Peyer's patch (tissue), 4 donors: ENCODE results near the gene LIPG. TPM values are rescaled to one million over a fixed set of nuclear protein-coding genes. Genes with fewer than 3 reads are reported as not detected.

Experiments used
- DNase-seq, 3 donors: peaks; one replicate each; pipeline ENCODE4 v3.0.0-alpha.2; 2017 to 2019
- H3K27ac ChIP-seq, 4 donors: fragments of 200-600 bp; sonication (generic); one replicate each; pipeline ENCODE4 v1.5.1; 2016 to 2019
- H3K27me3 ChIP-seq, 2 donors: fragments of 200-600 bp; sonication (generic); one replicate each; pipeline ENCODE4 v1.5.1; 2019
- H3K36me3 ChIP-seq, 3 donors: fragments of 200-600 bp; sonication (generic); one replicate each; pipeline ENCODE4 v1.5.1; 2016 to 2019
- H3K4me1 ChIP-seq, 4 donors: fragments of 200-600 bp; sonication (generic); one replicate each; pipeline ENCODE4 v1.5.1; 2016 to 2019
- H3K4me3 ChIP-seq, 4 donors: fragments of 200-600 bp; sonication (generic); 1 replicate in 3 of 4; 2 replicates in 1 of 4; pipeline ENCODE4 v1.5.1; 2016 to 2019; ENCODE audit warnings: mild to moderate bottlenecking in 1 of 4
- H3K9me3 ChIP-seq, 4 donors: fragments of 200-600 bp; sonication (generic); one replicate each; pipeline ENCODE4 v1.5.1; 2016 to 2019; ENCODE audit warnings: mild to moderate bottlenecking in 1 of 4
- CTCF ChIP-seq, 6 experiments: fragments of 450-650 bp in 4 of 6; fragments of 200-600 bp in 2 of 6; sonication (generic) in 1 of 6; IDR thresholded peaks; one replicate each; pipeline ENCODE4 v1.5.1; 2017 to 2019; ENCODE audit warnings: antibody characterized with exemption in 6 of 6, mild to moderate bottlenecking in 3 of 6, moderate library complexity in 1 of 6
- POLR2A ChIP-seq, 2 donors: fragments of 450-650 bp; IDR thresholded peaks; one replicate each; pipeline ENCODE4 v1.5.1; 2017; ENCODE audit warnings: antibody characterized with exemption in 2 of 2, mild to moderate bottlenecking in 2 of 2, moderate library complexity in 2 of 2
- total RNA-seq, 4 donors: library from RNA; depleted of rRNA; stranded (reverse); fragments of >200 nt; gene quantifications; one replicate each; pipeline ENCODE4 v1.1.0, GENCODE V29; 2016

Gene LIPG
- total RNA-seq, 4 donors from 2014 or later: 19.3 to 63.5 (median 35.7) TPM

- H3K27me3 ChIP-seq: no peaks in the 10 kb centered on the region
- no peak for TF ChIP-seq CTCF (IDR thresholded peaks at IDR 0.05)
- TF ChIP-seq POLR2A (IDR thresholded peaks at IDR 0.05): no peak
- H3K27ac ChIP-seq: no peak overlapping the region
- H3K4me3 ChIP-seq: no peak overlapping the region
- H3K9me3 ChIP-seq: no peaks in the 10 kb centered on the region
- no peaks in the 10 kb centered on the region for H3K36me3 ChIP-seq
- H3K4me1 ChIP-seq: peaks cover 0 to 28% (median 0%) of the 10 kb centered on the region in 4 donors
- DNase-seq: no peak
Measured at GRCh38 chr18:49621301-49621700, 59.4 kb downstream of the LIPG start.

- no peaks in the 10 kb centered on the region for H3K36me3 ChIP-seq
- H3K9me3 ChIP-seq: no peaks in the 10 kb centered on the region
- no peaks in the 10 kb centered on the region for H3K27me3 ChIP-seq
- DNase-seq: no peak
- TF ChIP-seq POLR2A (IDR thresholded peaks at IDR 0.05): no peak
- no peak overlapping the region for H3K27ac ChIP-seq
- H3K4me1 ChIP-seq: peaks cover 0 to 28% (median 0%) of the 10 kb centered on the region in 4 donors
- H3K4me3 ChIP-seq: no peak overlapping the region
Measured at GRCh38 chr18:49621717-49622351, 60.0 kb downstream of the LIPG start.

- no peaks in the 10 kb centered on the region for H3K27me3 ChIP-seq
- H3K9me3 ChIP-seq: no peaks in the 10 kb centered on the region
- TF ChIP-seq CTCF (IDR thresholded peaks at IDR 0.05): no peak
- TF ChIP-seq POLR2A (IDR thresholded peaks at IDR 0.05): no peak
Measured at GRCh38 chr18:49623571-49623970, 61.7 kb downstream of the LIPG start.

GRCh38 chr18:49625021-49625691 lies 63.3 kb downstream of the LIPG start:
- H3K27ac ChIP-seq: no peak overlapping the region
- H3K4me3 ChIP-seq: no peak overlapping the region
- no peaks in the 10 kb centered on the region for H3K36me3 ChIP-seq
- TF ChIP-seq CTCF (IDR thresholded peaks at IDR 0.05): no peak
- DNase-seq: no peak
- H3K9me3 ChIP-seq: no peaks in the 10 kb centered on the region
- peaks cover 0 to 21% (median 4%) of the 10 kb centered on the region in 4 donors for H3K4me1 ChIP-seq
- no peaks in the 10 kb centered on the region for H3K27me3 ChIP-seq

More at GRCh38 chr18:49623571-49623970, 61.7 kb downstream of the LIPG start:
- peaks cover 0 to 20% (median 2%) of the 10 kb centered on the region in 4 donors for H3K4me1 ChIP-seq
- no peak for DNase-seq
- H3K36me3 ChIP-seq: no peaks in the 10 kb centered on the region
- no peak overlapping the region for H3K4me3 ChIP-seq
- H3K27ac ChIP-seq: no peak overlapping the region

GRCh38 chr18:49626842-49627467 lies 65.1 kb downstream of the LIPG start:
- Histone ChIP-seq H3K9me3 (no peaks in the 10 kb centered on the region), H3K4me1 (peaks cover 0 to 21% (median 4%) of the 10 kb centered on the region in 4 donors), H3K36me3 (no peaks in the 10 kb centered on the region), H3K27ac (no peak overlapping the region), H3K4me3 (no peak overlapping the region), H3K27me3 (no peaks in the 10 kb centered on the region)
- TF ChIP-seq POLR2A (IDR thresholded peaks at IDR 0.05): no peak
- no peak for TF ChIP-seq CTCF (IDR thresholded peaks at IDR 0.05)
- DNase-seq: no peak

- H3K4me3 ChIP-seq: no peak overlapping the region
- no peaks in the 10 kb centered on the region for H3K36me3 ChIP-seq
- DNase-seq: peak in 2 of 3 donors; percentile 68 to 82
Measured at GRCh38 chr18:49628119-49628518, 66.3 kb downstream of the LIPG start.

More at GRCh38 chr18:49628119-49628518, 66.3 kb downstream of the LIPG start:
- H3K9me3 ChIP-seq: no peaks in the 10 kb centered on the region
- TF ChIP-seq CTCF (IDR thresholded peaks at IDR 0.05) (no peak), POLR2A (IDR thresholded peaks at IDR 0.05) (no peak)
- peaks cover 0 to 21% (median 4%) of the 10 kb centered on the region in 4 donors for H3K4me1 ChIP-seq
- no peaks in the 10 kb centered on the region for H3K27me3 ChIP-seq
- H3K27ac ChIP-seq: peak overlapping the region in 2 of 4 donors; percentile 37 to 42
